ENCODE data around the gene HNRNPC.

The HNRNPC gene

DNA sequence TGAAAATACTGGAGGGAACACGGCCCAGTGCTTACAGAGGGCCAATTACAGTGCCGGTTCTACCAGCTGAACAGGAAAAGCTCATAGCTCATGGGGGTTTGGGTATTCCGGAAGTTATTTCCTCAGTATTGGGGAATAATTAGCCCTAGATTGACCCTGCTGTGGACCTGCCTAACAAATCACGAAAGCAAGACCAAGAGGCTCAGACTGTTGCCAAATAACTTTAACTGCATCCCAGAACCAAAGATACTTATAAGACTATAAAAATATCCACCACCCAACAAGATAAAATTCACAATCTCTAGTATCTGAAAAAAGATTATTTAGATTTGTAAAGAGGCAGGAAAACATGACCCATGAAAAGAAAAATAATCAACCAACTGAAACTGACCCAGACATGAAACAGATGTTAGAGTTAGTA is 105.4 kb downstream of the HNRNPC start:
- TF ChIP-seq ZFX (IDR thresholded peaks at IDR 0.05; ENCODE audit: borderline replicate concordance), result no peak
- TF ChIP-seq, protein P1, sequence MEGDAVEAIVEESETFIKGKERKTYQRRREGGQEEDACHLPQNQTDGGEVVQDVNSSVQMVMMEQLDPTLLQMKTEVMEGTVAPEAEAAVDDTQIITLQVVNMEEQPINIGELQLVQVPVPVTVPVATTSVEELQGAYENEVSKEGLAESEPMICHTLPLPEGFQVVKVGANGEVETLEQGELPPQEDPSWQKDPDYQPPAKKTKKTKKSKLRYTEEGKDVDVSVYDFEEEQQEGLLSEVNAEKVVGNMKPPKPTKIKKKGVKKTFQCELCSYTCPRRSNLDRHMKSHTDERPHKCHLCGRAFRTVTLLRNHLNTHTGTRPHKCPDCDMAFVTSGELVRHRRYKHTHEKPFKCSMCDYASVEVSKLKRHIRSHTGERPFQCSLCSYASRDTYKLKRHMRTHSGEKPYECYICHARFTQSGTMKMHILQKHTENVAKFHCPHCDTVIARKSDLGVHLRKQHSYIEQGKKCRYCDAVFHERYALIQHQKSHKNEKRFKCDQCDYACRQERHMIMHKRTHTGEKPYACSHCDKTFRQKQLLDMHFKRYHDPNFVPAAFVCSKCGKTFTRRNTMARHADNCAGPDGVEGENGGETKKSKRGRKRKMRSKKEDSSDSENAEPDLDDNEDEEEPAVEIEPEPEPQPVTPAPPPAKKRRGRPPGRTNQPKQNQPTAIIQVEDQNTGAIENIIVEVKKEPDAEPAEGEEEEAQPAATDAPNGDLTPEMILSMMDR (IDR thresholded peaks at IDR 0.05), result no peak
- no peak overlapping the region for H3K27ac ChIP-seq

DNA sequence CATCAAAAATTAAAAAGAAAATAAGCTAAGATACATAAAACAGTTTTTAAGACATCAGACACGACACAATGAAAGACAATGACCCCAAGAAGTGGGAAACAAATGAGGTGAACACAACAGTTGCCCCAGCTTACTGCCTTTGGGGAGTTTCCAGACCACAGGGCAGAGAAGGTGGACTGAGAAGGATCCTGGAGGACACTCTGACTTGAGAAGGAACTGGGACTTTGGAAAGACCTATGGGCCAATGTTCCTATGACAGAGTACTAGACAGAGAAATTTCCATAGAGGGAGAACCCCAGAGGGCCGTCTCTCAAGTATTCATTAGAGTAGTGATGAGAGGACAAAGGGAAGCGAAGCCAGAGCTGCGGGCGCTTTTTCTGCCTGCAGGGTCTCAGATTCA is 107.2 kb downstream of the HNRNPC start:
- no peak overlapping the region for H3K27ac ChIP-seq
- TF ChIP-seq ZFX (IDR thresholded peaks at IDR 0.05; ENCODE audit: borderline replicate concordance), result no peak
- TF ChIP-seq, protein P1 (IDR thresholded peaks at IDR 0.05), result no peak

- no peak overlapping the region for H3K27ac ChIP-seq
- TF ChIP-seq, protein P1 (IDR thresholded peaks at IDR 0.05), result no peak
- no peak for TF ChIP-seq ZFX (IDR thresholded peaks at IDR 0.05; ENCODE audit: borderline replicate concordance)
Observed at GRCh38 chr14:21160061-21160610, 109.1 kb downstream of the HNRNPC start.

Data from 22Rv1 (cell line).